Lower leg skin (tissue), 4 donors: ENCODE results near the gene NCKAP5. TPM values are rescaled to one million over a fixed set of nuclear protein-coding genes. Genes with fewer than 3 reads are reported as not detected.

Experiments
- DNase-seq, 2 donors: peaks; one replicate each; pipeline ENCODE4 v3.0.0-alpha.2; 2019; ENCODE audit warnings: low spot score in 2 of 2
- H3K4me3 ChIP-seq: fragments of 200-600 bp; sonication (generic); 2 replicates; pipeline ENCODE4 v1.5.1; 2017; ENCODE audit warnings: mild to moderate bottlenecking, low read depth; ENCODE audit not compliant: poor library complexity, severe bottlenecking
- CTCF ChIP-seq, 3 donors: fragments of 450-650 bp; IDR thresholded peaks; one replicate each; pipeline ENCODE4 v1.5.1; 2016; ENCODE audit warnings: antibody characterized with exemption in 3 of 3, mild to moderate bottlenecking in 3 of 3, moderate library complexity in 2 of 3
- POLR2A ChIP-seq, 2 donors: fragments of 450-650 bp; IDR thresholded peaks; one replicate each; pipeline ENCODE4 v1.6.1; 2016 to 2017; ENCODE audit warnings: antibody characterized with exemption in 2 of 2, mild to moderate bottlenecking in 1 of 2, moderate library complexity in 1 of 2
- WGBS, 2 donors: methylation state at CpG; one replicate each; pipeline ENCODE4 v1.1.5; 2018; 5-methylcytosine and 5-hydroxymethylcytosine counted together
- intact Hi-C: fragments of 100-400 bp; cut with DNase I; formaldehyde crosslinking; loops from one replicate; pipeline ENCODE4 v1.15.0; 2023; ENCODE audit warnings: low total_unique reads
- total RNA-seq, 4 donors: library from RNA; depleted of rRNA; stranded (reverse); fragments of >200 nt; gene quantifications; one replicate each; pipeline ENCODE4 v1.1.0, GENCODE V29; 2016

The NCKAP5 gene
- total RNA-seq, 4 donors from 2014 or later: 2.0 to 5.1 (median 3.6) TPM

DNA sequence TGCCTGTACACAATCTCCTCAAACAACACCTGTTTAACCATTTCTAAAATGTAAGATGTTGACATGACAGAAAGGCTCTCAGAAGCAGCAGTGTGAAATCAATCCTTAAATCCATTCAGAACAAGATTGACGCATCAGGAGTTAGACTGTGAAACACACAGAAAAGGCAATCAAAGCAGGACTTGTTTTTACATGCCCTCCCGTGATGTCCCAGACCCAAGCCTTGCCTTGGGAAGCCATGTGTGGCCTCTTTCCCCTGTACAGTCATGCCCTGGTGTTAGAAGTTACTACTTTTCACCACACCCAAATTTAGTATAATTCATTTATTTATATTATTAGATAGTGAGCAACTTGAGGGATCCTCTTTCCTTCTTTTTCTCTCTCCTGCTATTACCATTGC is 115.7 kb downstream of the NCKAP5 start:
- 49% methylated on average over 2 of the region's 2 CpGs for WGBS, 2 donors
- DNase-seq: no peak
- TF ChIP-seq POLR2A (IDR thresholded peaks at IDR 0.05): no peak
- intact Hi-C loops: no loop called here
- H3K4me3 ChIP-seq: no peak overlapping the region

DNA sequence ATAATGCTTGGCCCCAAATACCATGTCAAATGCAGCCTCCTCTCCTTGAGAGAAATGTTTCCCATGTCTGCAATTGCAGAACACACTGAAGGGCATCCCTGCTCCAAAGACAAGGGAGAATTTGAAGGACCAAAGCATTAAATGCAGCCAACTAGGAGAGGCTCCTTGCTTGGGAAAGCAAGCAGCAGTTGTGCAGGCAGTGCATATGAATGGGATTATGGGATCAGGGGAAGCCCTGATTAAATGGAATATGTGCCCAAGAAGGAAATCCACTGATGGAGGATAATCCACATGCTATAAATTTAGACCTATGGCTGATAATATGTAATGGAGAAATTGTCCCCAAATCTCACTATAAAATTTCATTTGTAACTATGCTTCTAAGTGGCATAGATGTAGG is 116.1 kb downstream of the NCKAP5 start:
- intact Hi-C loops: no loop called here
- no peak for DNase-seq
- H3K4me3 ChIP-seq: no peak overlapping the region
- TF ChIP-seq CTCF (IDR thresholded peaks at IDR 0.05): no peak
- no peak for TF ChIP-seq POLR2A (IDR thresholded peaks at IDR 0.05)

- no peak overlapping the region for H3K4me3 ChIP-seq
- intact Hi-C loops: no loop called here
- TF ChIP-seq CTCF (IDR thresholded peaks at IDR 0.05) (no peak), POLR2A (IDR thresholded peaks at IDR 0.05) (no peak)
- WGBS, 2 donors: 83 to 86% methylated on average over 5 of the region's 5 CpGs
- DNase-seq: no peak
Observed at GRCh38 chr2:133448195-133448594, 120.1 kb downstream of the NCKAP5 start.

- DNase-seq: no peak
- WGBS, 2 donors: 93% methylated on average over 5 of the region's 5 CpGs
- intact Hi-C loops: no loop called here
- no peak for TF ChIP-seq POLR2A (IDR thresholded peaks at IDR 0.05)
- TF ChIP-seq CTCF (IDR thresholded peaks at IDR 0.05): no peak
- H3K4me3 ChIP-seq: no peak overlapping the region
Observed at GRCh38 chr2:133447303-133447702, 121.0 kb downstream of the NCKAP5 start.

DNA sequence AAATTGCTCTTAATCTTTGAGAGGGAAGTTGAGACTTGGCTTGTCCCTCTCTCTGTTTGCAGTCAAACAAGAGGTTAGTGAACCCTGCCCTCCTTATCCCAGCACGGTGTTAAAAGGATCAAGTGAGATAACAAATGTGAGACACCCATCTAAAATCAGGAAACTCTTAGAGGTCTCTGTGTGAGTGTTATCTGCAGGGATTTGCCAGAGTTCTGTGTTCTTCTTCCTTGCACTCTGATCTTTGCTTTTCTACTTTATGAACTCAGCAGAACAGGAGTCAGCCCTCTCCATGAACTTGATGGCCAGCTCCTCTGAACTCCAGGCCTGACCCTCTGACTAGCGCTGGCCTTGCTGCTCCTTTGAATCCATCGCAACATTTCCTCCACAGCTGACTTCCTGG is 123.8 kb downstream of the NCKAP5 start:
- intact Hi-C loops: no loop called here

GRCh38 chr2:133442393-133442792 is 125.9 kb downstream of the NCKAP5 start:
- WGBS, 2 donors: 86 to 89% methylated on average over 2 of the region's 2 CpGs
- intact Hi-C loops: no loop called here
- TF ChIP-seq CTCF (IDR thresholded peaks at IDR 0.05): no peak
- no peak for TF ChIP-seq POLR2A (IDR thresholded peaks at IDR 0.05)
- DNase-seq: no peak
- H3K4me3 ChIP-seq: no peak overlapping the region

More for the DNA sequence above, 123.8 kb downstream of the NCKAP5 start:
- 66 to 69% methylated on average over 3 of the region's 3 CpGs for WGBS, 2 donors
- TF ChIP-seq CTCF (IDR thresholded peaks at IDR 0.05) (no peak), POLR2A (IDR thresholded peaks at IDR 0.05) (no peak)
- H3K4me3 ChIP-seq: no peak overlapping the region
- no peak for DNase-seq
